ENCODE data around the gene APOBEC2.
A peak's percentile ranks its signal among the peaks of the same experiment; 100 is the strongest.

APOBEC2 gene

DNA sequence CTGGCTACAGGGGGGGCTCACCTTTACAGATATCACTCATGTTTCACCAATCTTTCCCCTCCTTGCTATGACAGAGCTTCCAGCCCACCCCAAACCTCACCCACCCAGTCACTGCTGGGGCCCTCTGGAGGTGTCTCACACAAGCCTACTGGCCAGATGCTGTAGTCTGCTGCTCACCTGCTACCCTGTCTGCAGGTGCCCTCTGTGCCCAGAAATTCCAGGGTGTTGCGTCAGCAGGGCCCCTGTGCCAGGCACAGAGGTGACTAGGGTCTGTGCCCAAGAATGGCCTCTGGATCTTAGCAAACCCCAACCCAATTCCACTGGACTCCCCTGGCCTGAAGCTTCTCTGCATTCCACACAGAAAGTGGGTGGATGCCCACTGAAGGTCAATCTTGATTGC is 35.3 kb upstream of the APOBEC2 start:
- H3K27ac ChIP-seq = peak overlapping the region; percentile 81; the same call in 1 of the 2 replicates
- TF ChIP-seq, protein P1, sequence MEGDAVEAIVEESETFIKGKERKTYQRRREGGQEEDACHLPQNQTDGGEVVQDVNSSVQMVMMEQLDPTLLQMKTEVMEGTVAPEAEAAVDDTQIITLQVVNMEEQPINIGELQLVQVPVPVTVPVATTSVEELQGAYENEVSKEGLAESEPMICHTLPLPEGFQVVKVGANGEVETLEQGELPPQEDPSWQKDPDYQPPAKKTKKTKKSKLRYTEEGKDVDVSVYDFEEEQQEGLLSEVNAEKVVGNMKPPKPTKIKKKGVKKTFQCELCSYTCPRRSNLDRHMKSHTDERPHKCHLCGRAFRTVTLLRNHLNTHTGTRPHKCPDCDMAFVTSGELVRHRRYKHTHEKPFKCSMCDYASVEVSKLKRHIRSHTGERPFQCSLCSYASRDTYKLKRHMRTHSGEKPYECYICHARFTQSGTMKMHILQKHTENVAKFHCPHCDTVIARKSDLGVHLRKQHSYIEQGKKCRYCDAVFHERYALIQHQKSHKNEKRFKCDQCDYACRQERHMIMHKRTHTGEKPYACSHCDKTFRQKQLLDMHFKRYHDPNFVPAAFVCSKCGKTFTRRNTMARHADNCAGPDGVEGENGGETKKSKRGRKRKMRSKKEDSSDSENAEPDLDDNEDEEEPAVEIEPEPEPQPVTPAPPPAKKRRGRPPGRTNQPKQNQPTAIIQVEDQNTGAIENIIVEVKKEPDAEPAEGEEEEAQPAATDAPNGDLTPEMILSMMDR (conservative IDR thresholded peaks at IDR 0.05) = no peak

GRCh38 chr6:41021832-41022231 is 31.2 kb upstream of the APOBEC2 start:
- TF ChIP-seq, protein P1 (conservative IDR thresholded peaks at IDR 0.05) = peak; percentile 67
- H3K27ac ChIP-seq = peak overlapping the region; percentile 81

- TF ChIP-seq, protein P1 (conservative IDR thresholded peaks at IDR 0.05) = no peak
- H3K27ac ChIP-seq = peak overlapping the region; percentile 81
These were observed 30.7 kb upstream of the APOBEC2 start for GRCh38 chr6:41022294-41022693.

DNA sequence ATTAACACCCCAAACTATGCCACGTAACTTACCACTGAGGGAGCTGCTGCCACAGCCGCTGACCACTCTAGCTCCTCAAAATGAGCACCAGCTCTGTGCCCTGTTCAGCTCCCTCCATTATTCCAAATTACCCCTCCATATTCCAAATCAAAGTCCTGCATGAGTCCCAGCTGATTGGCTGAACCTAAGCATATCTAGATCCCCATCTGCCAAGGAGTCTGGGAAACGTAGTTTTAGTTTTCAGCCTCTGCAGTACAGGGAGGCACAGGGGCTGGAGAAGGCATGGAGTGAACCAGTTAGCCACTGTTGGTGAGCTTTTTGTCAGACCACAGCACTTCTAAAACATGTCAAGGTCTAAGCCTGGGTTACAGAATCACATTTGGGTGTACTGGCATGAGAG is 29.9 kb upstream of the APOBEC2 start:
- TF ChIP-seq, protein P1 (conservative IDR thresholded peaks at IDR 0.05) = no peak
- peak overlapping the region; percentile 81 for H3K27ac ChIP-seq

DNA sequence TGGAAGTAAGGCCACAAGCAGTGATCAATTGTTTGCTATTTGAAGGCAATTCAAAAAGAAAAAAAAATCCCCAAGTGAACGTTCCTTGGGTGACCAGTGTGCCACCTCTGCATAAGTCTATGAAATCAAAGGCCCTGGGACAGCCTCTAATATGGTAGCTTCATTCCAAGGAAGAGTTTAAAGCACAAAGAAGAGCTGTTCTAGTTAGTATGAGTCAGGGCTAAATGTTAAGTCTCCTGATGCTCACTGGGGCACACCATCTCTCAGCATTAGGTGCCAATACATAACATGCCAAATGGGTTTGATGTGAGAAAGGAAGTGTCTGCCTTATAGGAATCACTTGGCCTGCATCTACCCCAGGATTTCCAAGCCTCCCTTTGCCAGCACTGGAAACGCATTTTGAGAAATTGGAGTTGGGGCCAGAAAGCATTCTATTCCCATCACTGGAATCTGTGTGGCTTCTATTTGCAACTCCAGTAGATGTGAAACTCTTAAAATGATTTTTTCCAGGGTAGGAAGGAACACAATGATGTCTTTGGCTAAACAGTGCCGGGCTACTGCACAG is 27.0 kb upstream of the APOBEC2 start:
- TF ChIP-seq, protein P1 (conservative IDR thresholded peaks at IDR 0.05) = no peak
- H3K27ac ChIP-seq = peak overlapping the region; percentile 84; the same call in 1 of the 2 replicates

DNA sequence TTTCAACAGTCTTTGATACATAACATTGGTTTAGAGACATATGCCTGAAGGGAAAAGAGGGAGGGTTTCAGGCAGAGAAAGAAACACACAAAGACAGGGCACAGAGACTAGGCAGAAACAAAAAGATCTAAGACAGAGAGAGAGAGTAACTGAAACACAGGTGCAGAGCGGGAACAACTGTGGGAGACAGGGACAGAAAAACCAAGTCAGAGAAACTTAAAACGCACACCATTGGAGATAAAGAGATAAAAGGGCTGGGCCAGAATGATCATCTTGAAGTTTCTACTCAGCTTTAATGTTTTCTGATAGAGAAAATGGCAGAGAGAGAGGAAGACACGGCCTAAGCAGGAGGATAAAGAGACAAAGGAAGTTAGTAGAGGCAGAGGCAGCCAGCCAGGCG is 25.8 kb upstream of the APOBEC2 start:
- TF ChIP-seq, protein P1 (conservative IDR thresholded peaks at IDR 0.05) = no peak
- peak overlapping the region; percentile 84 for H3K27ac ChIP-seq

DNA sequence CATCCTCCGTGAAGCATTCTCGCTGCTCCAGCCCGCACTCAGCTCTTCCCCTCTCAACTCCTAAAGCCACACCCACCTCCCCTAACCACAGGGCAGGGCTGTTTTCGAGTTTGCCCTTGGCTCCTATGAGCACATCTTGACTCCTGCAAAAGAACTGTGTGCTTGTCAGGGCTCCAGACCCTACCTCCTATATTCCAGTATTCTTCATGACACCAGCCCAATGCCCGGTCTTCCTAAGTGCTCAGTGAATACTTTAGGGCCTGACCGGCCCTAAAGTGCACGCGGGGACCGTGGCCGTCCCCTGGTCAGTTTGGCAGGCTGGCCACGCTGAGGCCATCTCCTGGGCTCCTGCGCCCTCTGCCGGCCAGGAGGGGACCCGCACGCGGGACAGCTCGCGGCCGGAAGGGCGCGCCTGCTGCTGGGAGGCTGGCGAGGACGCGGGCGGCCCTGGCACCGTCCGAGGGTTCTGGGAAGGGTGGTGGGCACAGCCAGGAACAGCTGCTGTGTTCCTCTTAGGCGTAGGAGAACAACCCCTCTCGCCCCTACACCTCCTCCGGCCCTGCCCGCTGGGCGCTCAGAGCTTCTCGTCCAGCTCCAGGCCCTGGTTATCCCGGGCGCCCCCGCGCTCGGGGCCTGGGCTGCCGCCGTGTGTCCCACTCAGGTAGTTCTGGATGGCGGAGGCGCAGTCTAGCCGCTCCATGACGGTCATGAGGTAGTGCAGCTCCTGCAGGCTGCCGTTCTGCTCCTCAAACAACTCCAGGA is 25.0 kb upstream of the APOBEC2 start:
- peak overlapping the region; percentile 84 for H3K27ac ChIP-seq
- TF ChIP-seq, protein P1 (conservative IDR thresholded peaks at IDR 0.05) = peak; percentile 96
